T-helper 9 cell (primary cell): ENCODE measurements around the gene HIGD2A.

Source experiments
- DNase-seq: peaks from one replicate; pipeline ENCODE4 v3.0.0-alpha.2; 2020

Gene HIGD2A

GRCh38 chr5:176418251-176418650 lies 29.7 kb downstream of the HIGD2A start:
- DNase-seq, result no peak

- DNase-seq, result no peak
Observed at GRCh38 chr5:176420086-176420485, 31.5 kb downstream of the HIGD2A start.

GRCh38 chr5:176420972-176421544 lies 32.5 kb downstream of the HIGD2A start:
- DNase-seq, result no peak

GRCh38 chr5:176424181-176424580 lies 35.6 kb downstream of the HIGD2A start:
- DNase-seq, result no peak

GRCh38 chr5:176425138-176425537 lies 36.6 kb downstream of the HIGD2A start:
- no peak for DNase-seq

- no peak for DNase-seq
Observed at GRCh38 chr5:176425791-176426190, 37.2 kb downstream of the HIGD2A start.

- DNase-seq, result no peak
Observed at GRCh38 chr5:176426876-176427275, 38.3 kb downstream of the HIGD2A start.

GRCh38 chr5:176427971-176428370 lies 39.4 kb downstream of the HIGD2A start:
- DNase-seq, result no peak

GRCh38 chr5:176429972-176430371 lies 41.4 kb downstream of the HIGD2A start:
- DNase-seq, result no peak

- no peak for DNase-seq
Observed at GRCh38 chr5:176432707-176433106, 44.2 kb downstream of the HIGD2A start.

- no peak for DNase-seq
Observed at GRCh38 chr5:176436656-176437055, 48.1 kb downstream of the HIGD2A start.

GRCh38 chr5:176438959-176439757 lies 50.6 kb downstream of the HIGD2A start:
- no peak for DNase-seq
